Ecto neural progenitor cell (in vitro differentiated cells): Measurements from ENCODE around the gene OR52A5.
"Not testable (repeated sequence)": the region's sequence is repeated elsewhere in the genome, so short reads cannot be mapped to it uniquely, and the experiment has no call there.

Source experiments
- DNase-seq: peaks from one replicate; pipeline ENCODE4 v3.0.0-alpha.2; 2018; ENCODE audit warnings: low spot score

Gene OR52A5

GRCh38 chr11:5137996-5138395 lies at the start of gene OR52A5:
Gene OR52A5, minus strand, starts transcription at chr11:5138356. Its CDS starts 5,714 bp downstream, at chr11:5132642.
- no peak for DNase-seq

- no peak for DNase-seq
Measured at GRCh38 chr11:5178046-5178837, 40.1 kb upstream of the OR52A5 start.

GRCh38 chr11:5174934-5175333 lies 36.8 kb upstream of the OR52A5 start:
- DNase-seq: no peak

- DNase-seq: no peak
Measured at GRCh38 chr11:5171856-5172255, 33.7 kb upstream of the OR52A5 start.

- DNase-seq: not testable (repeated sequence)
Measured at GRCh38 chr11:5165898-5166297, 27.7 kb upstream of the OR52A5 start.

GRCh38 chr11:5164807-5165206 lies 26.7 kb upstream of the OR52A5 start:
- not testable (repeated sequence) for DNase-seq

- DNase-seq: not testable (repeated sequence)
Measured at GRCh38 chr11:5161045-5161444, 22.9 kb upstream of the OR52A5 start.

- DNase-seq: not testable (repeated sequence)
Measured at GRCh38 chr11:5160217-5160616, 22.1 kb upstream of the OR52A5 start.

GRCh38 chr11:5159806-5160205 lies 21.6 kb upstream of the OR52A5 start:
- DNase-seq: no peak

GRCh38 chr11:5154657-5155056 lies 16.5 kb upstream of the OR52A5 start, which contains the start of gene OR52A1:
Gene OR52A1, minus strand, starts transcription at chr11:5154757. Its CDS starts 2,388 bp downstream, at chr11:5152369.
- no peak for DNase-seq

- no peak for DNase-seq
Measured at GRCh38 chr11:5153574-5154431, 15.6 kb upstream of the OR52A5 start.

- no peak for DNase-seq
Measured at GRCh38 chr11:5151713-5152153, 13.6 kb upstream of the OR52A5 start.

- not testable (repeated sequence) for DNase-seq
Measured at GRCh38 chr11:5144206-5144605, 6.0 kb upstream of the OR52A5 start.

GRCh38 chr11:5137014-5137413 lies 1.1 kb downstream of the OR52A5 start:
- DNase-seq: no peak

- DNase-seq: no peak
Measured at GRCh38 chr11:5136261-5136660, 1.9 kb downstream of the OR52A5 start.

GRCh38 chr11:5131584-5132335 lies 6.4 kb downstream of the OR52A5 start:
- DNase-seq: no peak

- no peak for DNase-seq
Measured at GRCh38 chr11:5129457-5129877, 8.7 kb downstream of the OR52A5 start.

GRCh38 chr11:5124891-5125620 lies 13.1 kb downstream of the OR52A5 start:
- no peak for DNase-seq

- peak; percentile 74 for DNase-seq
Measured at GRCh38 chr11:5123802-5124521, 14.2 kb downstream of the OR52A5 start.

GRCh38 chr11:5118893-5119292 lies 19.3 kb downstream of the OR52A5 start:
- DNase-seq: no peak

GRCh38 chr11:5117588-5117987 lies 20.6 kb downstream of the OR52A5 start:
- DNase-seq: no peak
